NOMO-1 treated with dmso at 0.1 percent for 144 hours (cell line): ENCODE results near the gene MAD1L1.
"Not testable (repeated sequence)": the region's sequence is repeated elsewhere in the genome, so short reads cannot be mapped to it uniquely, and the experiment has no call there.

Source experiments
- DNase-seq: peaks from one replicate; lab custom pipeline; 2025; ENCODE audit not compliant: unreplicated experiment; lab: John Stamatoyannopoulos, UW

The MAD1L1 gene

GRCh38 chr7:1977059-1977875, 255.5 kb downstream of the MAD1L1 start:
- DNase-seq = no peak

- DNase-seq = not testable (repeated sequence)
These were observed 256.2 kb downstream of the MAD1L1 start for GRCh38 chr7:1976521-1976920.

DNA sequence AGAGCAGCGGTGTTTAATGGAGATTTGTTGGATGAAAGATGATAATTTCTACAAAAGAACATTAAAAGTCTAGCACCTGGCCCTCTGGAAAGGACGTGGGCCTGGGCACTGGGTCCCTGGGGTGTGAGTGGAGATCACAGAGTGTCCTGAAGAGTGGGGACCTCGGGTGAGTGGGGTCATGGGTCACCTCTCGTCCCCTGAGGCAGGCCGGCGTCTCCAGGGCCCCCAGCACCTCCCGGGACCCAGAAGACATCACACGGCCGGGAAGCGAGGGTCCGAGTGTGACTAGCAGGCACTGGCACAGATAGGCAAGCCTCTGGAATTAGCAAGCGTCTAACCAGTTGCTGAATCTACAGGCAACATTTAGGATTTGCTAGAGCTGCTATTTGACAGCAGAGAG, 257.2 kb downstream of the MAD1L1 start:
- DNase-seq = no peak

DNA sequence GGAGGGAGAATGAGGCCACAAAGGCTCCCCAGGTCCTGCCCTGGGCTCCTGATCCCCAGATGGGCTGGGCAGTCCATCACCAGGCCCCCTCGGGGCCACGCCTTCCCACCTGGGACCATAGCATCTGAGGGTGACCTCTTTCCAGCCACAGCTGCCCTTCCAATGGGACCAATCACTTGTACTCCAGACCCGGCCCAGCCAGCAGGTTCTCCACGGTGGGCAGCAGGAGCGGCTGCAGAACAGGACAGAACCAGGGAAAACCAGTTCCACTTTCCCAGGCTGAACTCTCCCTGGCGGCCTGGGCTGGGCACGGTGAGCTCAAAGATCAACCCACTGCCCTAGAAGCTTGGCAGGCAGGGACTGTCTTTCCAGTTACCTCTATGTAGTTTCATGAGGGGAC, 257.6 kb downstream of the MAD1L1 start:
- DNase-seq = no peak

- DNase-seq = no peak
These were observed 258.2 kb downstream of the MAD1L1 start for GRCh38 chr7:1974290-1975101.

DNA sequence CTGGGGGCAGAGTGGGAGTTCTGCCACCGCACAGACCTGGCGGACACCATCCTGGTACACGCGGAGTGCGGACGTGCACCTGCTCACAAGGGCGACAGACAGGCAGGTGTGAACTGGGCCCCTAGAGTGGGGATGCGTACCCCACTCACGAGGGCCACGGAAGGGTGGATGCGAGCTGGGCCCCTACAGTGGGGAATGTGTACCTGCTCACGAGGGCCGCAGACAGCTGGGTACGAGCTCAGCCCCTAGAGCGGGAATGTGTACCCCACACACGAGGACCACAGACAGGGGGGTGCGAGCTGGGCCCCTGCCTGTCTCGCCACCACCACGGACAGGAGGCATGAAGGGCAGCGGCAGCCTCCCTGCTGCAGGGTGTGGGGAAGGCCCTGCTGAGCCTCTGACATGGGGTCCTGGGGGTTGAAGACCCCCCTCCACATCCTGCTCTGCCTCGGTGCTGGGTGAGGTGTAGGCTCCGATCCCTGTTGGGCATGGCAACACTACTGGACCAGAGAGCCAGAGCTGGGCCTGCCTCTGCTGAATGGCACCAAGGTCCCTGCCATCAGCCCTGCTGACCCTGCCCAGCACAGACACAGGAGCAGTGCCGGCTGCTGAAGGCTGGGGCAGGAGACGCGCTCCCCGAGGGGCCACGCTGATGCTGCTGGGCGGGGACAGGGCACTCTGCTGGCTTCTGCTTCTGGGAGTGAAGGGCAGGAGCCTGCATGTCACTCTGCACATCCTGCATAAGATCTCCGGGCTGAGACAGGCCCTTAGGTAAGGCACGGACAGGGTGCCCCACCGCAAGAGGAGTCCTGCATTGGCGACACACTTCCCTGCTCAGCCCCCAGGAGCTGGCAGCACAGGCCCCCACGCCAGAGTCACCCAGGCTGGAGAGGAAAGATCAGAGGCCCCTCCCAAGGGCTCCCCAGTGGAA, 259.2 kb downstream of the MAD1L1 start:
- DNase-seq = no peak

GRCh38 chr7:1972744-1973143, 260.0 kb downstream of the MAD1L1 start:
- no peak for DNase-seq

- DNase-seq = no peak
These were observed 260.6 kb downstream of the MAD1L1 start for GRCh38 chr7:1971946-1972654.

DNA sequence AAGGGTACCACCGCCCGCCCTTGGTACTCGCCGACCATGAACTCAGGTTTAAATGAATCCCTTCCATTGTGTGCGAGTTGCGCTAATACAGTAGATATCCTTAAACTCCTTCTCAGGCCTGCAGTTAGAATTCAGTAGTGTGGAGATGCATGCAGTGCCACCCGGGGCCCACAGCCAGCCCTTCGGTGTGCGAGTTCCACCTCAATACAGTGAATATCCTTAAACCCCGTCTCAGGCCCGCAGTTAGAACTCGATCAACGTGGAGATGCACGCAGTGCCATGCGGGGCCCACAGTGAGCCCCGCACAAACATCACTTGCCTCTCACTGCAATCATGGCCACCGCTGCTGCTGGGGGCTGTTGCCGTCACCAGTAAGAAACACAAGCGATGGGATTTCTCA, 261.9 kb downstream of the MAD1L1 start:
- DNase-seq = no peak

DNA sequence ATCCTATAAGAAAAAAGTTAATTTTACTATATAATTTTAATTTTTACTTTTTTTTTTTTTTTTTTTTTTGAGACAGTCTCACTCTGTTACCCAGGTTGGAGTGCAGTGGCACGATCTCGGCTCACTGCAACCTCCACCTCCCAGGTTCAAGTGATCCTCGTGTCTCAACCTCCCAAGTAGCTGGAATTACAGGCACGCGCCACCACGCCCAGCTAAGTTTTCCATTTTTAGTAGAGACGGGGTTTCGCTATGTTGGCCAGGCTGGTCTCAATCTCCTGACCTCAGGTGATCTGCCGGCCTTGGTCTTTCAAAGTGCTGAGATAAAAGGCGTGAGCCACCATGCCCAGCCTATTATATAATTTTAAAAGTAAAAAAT, 262.5 kb downstream of the MAD1L1 start:
- not testable (repeated sequence) for DNase-seq

GRCh38 chr7:1969459-1970284, 263.1 kb downstream of the MAD1L1 start:
- no peak for DNase-seq

GRCh38 chr7:1968397-1969111, 264.2 kb downstream of the MAD1L1 start:
- no peak for DNase-seq

GRCh38 chr7:1967512-1968396, 265.0 kb downstream of the MAD1L1 start:
- no peak for DNase-seq

DNA sequence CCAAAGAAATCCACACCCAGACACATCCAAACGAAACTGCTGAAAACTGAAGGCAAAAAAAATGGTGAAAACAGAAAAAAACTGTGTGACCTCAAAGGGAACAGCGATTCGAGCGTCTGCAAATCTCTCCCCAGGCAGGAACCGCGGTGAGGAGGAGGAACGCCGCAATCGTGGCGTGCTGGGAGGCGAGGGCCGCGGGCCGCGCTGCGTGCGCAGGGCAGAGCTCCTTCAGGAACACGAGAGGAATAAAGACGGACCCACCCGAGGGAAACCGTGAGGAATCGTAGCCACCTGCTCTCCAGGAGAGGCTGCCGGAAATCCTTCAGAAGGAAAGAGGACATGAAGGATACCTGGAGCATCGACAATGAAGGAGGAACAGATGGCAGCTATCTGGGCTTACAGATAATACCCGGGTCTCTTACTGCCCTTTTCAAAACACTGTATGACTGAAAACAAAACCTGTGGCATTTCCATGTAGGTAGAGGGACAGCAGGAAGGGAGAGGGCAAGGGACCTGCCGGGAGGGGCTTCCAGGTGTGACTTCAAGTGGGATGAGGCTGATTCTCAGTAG, 266.0 kb downstream of the MAD1L1 start:
- no peak for DNase-seq

DNA sequence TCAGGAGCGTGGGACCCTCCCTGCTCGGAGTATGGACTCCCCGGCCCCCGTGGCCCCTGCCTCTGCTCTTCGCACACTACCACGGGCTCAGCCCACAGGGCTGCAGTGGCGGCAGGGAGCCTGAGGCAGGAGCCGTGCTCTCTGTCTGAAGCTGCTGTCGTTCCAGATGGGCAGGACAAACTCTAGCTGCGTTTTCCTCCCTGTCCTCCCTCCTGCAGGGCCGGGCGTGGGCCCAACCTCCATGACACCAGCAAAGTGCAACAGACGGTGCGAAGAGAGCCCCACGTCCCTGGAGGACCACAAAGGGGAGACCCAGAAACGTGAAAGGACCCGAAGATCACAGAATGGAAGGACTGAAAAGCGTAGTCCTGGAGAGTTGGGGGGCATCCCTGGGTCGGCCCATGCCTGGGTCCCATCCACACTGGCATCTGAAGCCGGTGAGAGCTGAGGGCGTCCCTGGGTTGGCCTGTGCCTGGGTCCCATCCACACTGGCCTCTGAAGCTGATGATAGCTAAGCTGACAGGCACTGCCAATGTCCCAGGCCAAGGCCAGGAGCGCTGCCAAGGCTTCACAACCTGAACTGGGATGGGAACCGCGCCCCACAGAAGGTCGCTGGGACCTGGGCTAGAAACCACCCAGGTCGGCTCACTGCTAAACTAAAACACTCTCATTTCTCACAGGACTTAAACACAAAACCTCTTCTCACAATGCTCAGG, 267.0 kb downstream of the MAD1L1 start:
- no peak for DNase-seq

DNA sequence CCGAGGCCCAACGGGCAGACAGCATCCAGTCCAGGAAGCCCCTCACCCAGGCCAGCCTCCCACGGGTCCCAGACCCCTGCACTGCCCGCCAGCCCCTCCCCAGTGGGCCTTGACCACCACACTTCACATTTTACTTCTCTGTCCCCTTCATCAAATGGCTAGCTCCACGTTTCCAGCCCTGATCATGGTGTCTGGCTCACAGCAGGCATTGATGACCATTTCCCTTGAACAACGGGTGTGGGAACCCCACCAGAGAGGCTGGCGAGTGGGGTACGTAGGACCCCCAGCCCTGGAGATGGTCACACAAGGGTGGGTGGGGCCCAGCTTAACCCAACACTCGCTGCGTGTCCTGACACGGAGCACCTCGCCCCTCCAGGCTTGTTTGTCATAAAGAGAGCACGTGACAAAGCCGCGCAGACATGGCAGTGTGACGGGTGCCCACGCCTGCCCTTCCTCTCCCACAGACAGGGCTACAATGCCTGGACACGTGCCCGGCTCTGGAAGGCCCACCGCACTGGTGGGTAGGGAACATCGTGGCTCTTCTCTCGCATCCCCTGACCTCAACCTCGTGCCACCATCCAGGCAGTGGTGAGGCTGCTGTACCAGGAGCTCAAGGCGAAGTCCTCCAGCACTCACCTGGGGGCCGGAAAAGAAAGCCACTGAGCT, 267.7 kb downstream of the MAD1L1 start:
- DNase-seq = no peak
